Measurements from ENCODE around the gene PSME3IP1.

Gene PSME3IP1

GRCh38 chr16:57115168-57115513 lies 70.7 kb downstream of the PSME3IP1 start:
- H3K4me3 ChIP-seq (ENCODE audit: low read length, poor library complexity, severe bottlenecking): no peak overlapping the region
- H2AFZ ChIP-seq (ENCODE audit: low read length): no peak overlapping the region
- no peaks in the 10 kb centered on the region; the same call in 1 of the 2 replicates for H3K79me2 ChIP-seq (ENCODE audit: insufficient read depth, low read length)
- H3K27me3 ChIP-seq (ENCODE audit: insufficient read depth, low read length, poor library complexity, severe bottlenecking): no peaks in the 10 kb centered on the region
- H3K4me2 ChIP-seq (ENCODE audit: low read depth, low read length, poor library complexity, severe bottlenecking): no peak overlapping the region
- no peak overlapping the region for H3K9ac ChIP-seq (ENCODE audit: low read depth, low read length, poor library complexity, severe bottlenecking)
- no peaks in the 10 kb centered on the region for H4K20me1 ChIP-seq (ENCODE audit: insufficient read depth, low read length, poor library complexity, severe bottlenecking)
- H3K9me2 ChIP-seq (replicated peaks; ENCODE audit: low read depth, low read length): no peaks in the 10 kb centered on the region
- no peaks in the 10 kb centered on the region for H3K9me3 ChIP-seq (ENCODE audit: insufficient read depth, low read depth, low read length)
- TF ChIP-seq CTCF (conservative IDR thresholded peaks at IDR 0.05; ENCODE audit: low read length) (no peak), EZH2phosphoT487 (IDR thresholded peaks at IDR 0.05; ENCODE audit: borderline replicate concordance) (no peak)
- H3K36me3 ChIP-seq (ENCODE audit: insufficient read depth, low read length): peaks cover 62% of the 10 kb centered on the region; the same call in 1 of the 2 replicates
- H3F3A ChIP-seq (ENCODE audit: low read depth): no peaks in the 10 kb centered on the region
- H3K4me1 ChIP-seq (ENCODE audit: insufficient read depth, low read length, poor library complexity, severe bottlenecking): no peaks in the 10 kb centered on the region

- Histone ChIP-seq H3K27me3 (ENCODE audit: insufficient read depth, low read length, poor library complexity, severe bottlenecking) (no peaks in the 10 kb centered on the region), H3K4me1 (ENCODE audit: insufficient read depth, low read length, poor library complexity, severe bottlenecking) (peaks cover under 1% of the 10 kb centered on the region), H3F3A (ENCODE audit: low read depth) (no peaks in the 10 kb centered on the region), H2AFZ (ENCODE audit: low read length) (no peak overlapping the region), H3K4me3 (ENCODE audit: low read length, poor library complexity, severe bottlenecking) (no peak overlapping the region), H3K9me2 (replicated peaks; ENCODE audit: low read depth, low read length) (no peaks in the 10 kb centered on the region), H3K79me2 (ENCODE audit: insufficient read depth, low read length) (peaks cover under 1% of the 10 kb centered on the region; the same call in 1 of the 2 replicates), H3K4me2 (ENCODE audit: low read depth, low read length, poor library complexity, severe bottlenecking) (no peak overlapping the region), H3K9me3 (ENCODE audit: insufficient read depth, low read depth, low read length) (no peaks in the 10 kb centered on the region), H4K20me1 (ENCODE audit: insufficient read depth, low read length, poor library complexity, severe bottlenecking) (no peaks in the 10 kb centered on the region), H3K9ac (ENCODE audit: low read depth, low read length, poor library complexity, severe bottlenecking) (no peak overlapping the region), H3K36me3 (ENCODE audit: insufficient read depth, low read length) (peaks cover 53% of the 10 kb centered on the region; the same call in 1 of the 2 replicates)
- TF ChIP-seq EZH2phosphoT487 (IDR thresholded peaks at IDR 0.05; ENCODE audit: borderline replicate concordance): no peak
- no peak for TF ChIP-seq CTCF (conservative IDR thresholded peaks at IDR 0.05; ENCODE audit: low read length)
Measured at GRCh38 chr16:57113664-57114063, 72.2 kb downstream of the PSME3IP1 start.

- no peaks in the 10 kb centered on the region for H4K20me1 ChIP-seq (ENCODE audit: insufficient read depth, low read length, poor library complexity, severe bottlenecking)
- H3K9ac ChIP-seq (ENCODE audit: low read depth, low read length, poor library complexity, severe bottlenecking): no peak overlapping the region
- H3K9me2 ChIP-seq (replicated peaks; ENCODE audit: low read depth, low read length): no peaks in the 10 kb centered on the region
- H3F3A ChIP-seq (ENCODE audit: low read depth): no peaks in the 10 kb centered on the region
- H3K4me1 ChIP-seq (ENCODE audit: insufficient read depth, low read length, poor library complexity, severe bottlenecking): peaks cover 6% of the 10 kb centered on the region
- peaks cover 49% of the 10 kb centered on the region; the same call in 1 of the 2 replicates for H3K36me3 ChIP-seq (ENCODE audit: insufficient read depth, low read length)
- no peak overlapping the region for H2AFZ ChIP-seq (ENCODE audit: low read length)
- no peaks in the 10 kb centered on the region for H3K27me3 ChIP-seq (ENCODE audit: insufficient read depth, low read length, poor library complexity, severe bottlenecking)
- no peak overlapping the region for H3K4me3 ChIP-seq (ENCODE audit: low read length, poor library complexity, severe bottlenecking)
- H3K9me3 ChIP-seq (ENCODE audit: insufficient read depth, low read depth, low read length): no peaks in the 10 kb centered on the region
- peaks cover 6% of the 10 kb centered on the region; the same call in 1 of the 2 replicates for H3K79me2 ChIP-seq (ENCODE audit: insufficient read depth, low read length)
- TF ChIP-seq EZH2phosphoT487 (IDR thresholded peaks at IDR 0.05; ENCODE audit: borderline replicate concordance) (no peak), CTCF (conservative IDR thresholded peaks at IDR 0.05; ENCODE audit: low read length) (no peak)
- no peak overlapping the region for H3K4me2 ChIP-seq (ENCODE audit: low read depth, low read length, poor library complexity, severe bottlenecking)
Measured at GRCh38 chr16:57113042-57113453, 72.8 kb downstream of the PSME3IP1 start.
